Kidney (tissue), 14 donors: ENCODE data around the gene LRRC8E. TPM values are rescaled to one million over a fixed set of nuclear protein-coding genes. Genes with fewer than 3 reads are reported as not detected.
"Not testable (repeated sequence)": the region's sequence is repeated elsewhere in the genome, so short reads cannot be mapped to it uniquely, and the experiment has no call there.

Experiments
- DNase-seq, 5 donors: peaks; one replicate each; pipeline ENCODE4 v3.0.0-alpha.2; 2013 to 2020
- FAIRE-seq: peaks from 2 replicates; lab custom pipeline; 2012; peaks lifted over from hg19 to GRCh38; lab: Jason Lieb, UNC
- H3K27ac ChIP-seq, 2 donors: one replicate each; pipeline ENCODE4 v1.7.0; 2013; ENCODE audit warnings: low read depth in 2 of 2, low read length in 2 of 2, inconsistent platforms in 1 of 2
- H3K27me3 ChIP-seq: one replicate; pipeline ENCODE4 v1.7.1; 2013; ENCODE audit warnings: low read length, inconsistent platforms; ENCODE audit not compliant: control insufficient read depth, insufficient read depth
- H3K36me3 ChIP-seq, 3 donors: one replicate each; pipeline versions ENCODE4 v1.7.0 to v1.7.1; 2013; ENCODE audit warnings: low read length in 3 of 3, control low read depth in 1 of 3, inconsistent platforms in 1 of 3; ENCODE audit not compliant: insufficient read depth in 3 of 3, control insufficient read depth in 2 of 3
- H3K4me1 ChIP-seq, 3 donors: one replicate each; pipeline versions ENCODE4 v1.7.0 to v1.7.1; 2013; ENCODE audit warnings: low read length in 3 of 3, inconsistent platforms in 1 of 3, low read depth in 1 of 3; ENCODE audit not compliant: control insufficient read depth in 2 of 3, insufficient read depth in 2 of 3
- H3K4me3 ChIP-seq, 3 donors: one replicate each; pipeline versions ENCODE4 v1.7.0 to v1.8.1; 2013; ENCODE audit warnings: low read length in 3 of 3, control low read depth in 1 of 3, inconsistent platforms in 1 of 3
- H3K9ac ChIP-seq, 3 donors: one replicate each; pipeline versions ENCODE4 v1.7.0 to v1.7.1; 2013; ENCODE audit warnings: low read length in 3 of 3, control low read depth in 1 of 3, inconsistent platforms in 1 of 3
- H3K9me3 ChIP-seq, 3 donors: one replicate each; pipeline versions ENCODE4 v1.7.0 to v1.7.1; 2013; ENCODE audit warnings: low read length in 3 of 3, control low read depth in 1 of 3, inconsistent platforms in 1 of 3; ENCODE audit not compliant: control insufficient read depth in 2 of 3, insufficient read depth in 1 of 3
- intact Hi-C: fragments of 100-400 bp; cut with DNase I; formaldehyde crosslinking; loops from one replicate; pipeline ENCODE4 v1.11.1; 2022
- polyA plus RNA-seq: library from polyadenylated mRNA; stranded (reverse); fragments of 350-450 nt; fragmentation: Illumina TruSeq; extraction: RNeasy Lipid Tissue Mini Kit (QIAGEN cat#74804); gene quantifications from one replicate; pipeline ENCODE4 v1.2.3, GENCODE V29; 2014; ENCODE audit warnings: low read depth, low replicate concordance; ENCODE audit not compliant: insufficient read depth
- total RNA-seq: library from RNA; stranded (reverse); fragmentation: NEBNext Ultra II Directional; extraction: Animal tissue kit (Norgen Biotek cat#: 25700); gene quantifications from one replicate; pipeline ENCODE4 v1.2.1, GENCODE V29; 2021
- TF ChIP-seq, protein P1 (sequence below): IDR thresholded peaks from 3 replicates; pipeline ENCODE4 v1.5.1; 2012; ENCODE audit warnings: mild to moderate bottlenecking, moderate library complexity, borderline replicate concordance; ENCODE audit not compliant: insufficient read depth; ENCODE audit errors: extremely low read depth
- donor health status: control.
- donor health status: control.
- donor health status: control.
- donor health status: control.
- donor health status: control.
- donor health status: DM: yes; HTN: yes; CAD: no.
- donor health status: Normal renal cell carcinoma (clear cell type).

Gene LRRC8E
- total and polyA plus RNA-seq, 2 donors from 2014 or later = 2.2 to 9.1 TPM

DNA sequence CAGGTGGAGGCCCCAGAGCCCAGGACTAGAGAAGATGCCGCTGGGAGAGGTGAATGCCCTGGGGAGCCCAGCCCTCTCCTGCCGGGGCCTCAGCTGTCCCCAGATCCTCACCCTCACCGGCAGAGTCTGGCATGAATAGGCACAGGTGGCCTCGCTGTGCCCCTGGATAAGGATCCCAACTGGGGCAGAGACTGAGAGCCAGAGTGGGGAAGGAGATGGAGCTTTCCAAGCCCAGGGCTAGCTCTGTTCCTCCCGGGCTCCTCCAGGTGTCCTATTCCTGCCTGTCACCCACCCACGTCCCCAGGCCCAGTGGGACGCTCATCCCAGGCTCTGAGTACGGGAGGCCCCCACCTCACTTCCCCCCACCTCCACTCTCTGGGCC lies 30.6 kb upstream of the LRRC8E start:
- DNase-seq (no peak), FAIRE-seq (no peak)
- no peaks in the 10 kb centered on the region for H3K9me3 ChIP-seq
- peaks cover 0 to 3% (median 0%) of the 10 kb centered on the region in 3 donors for H3K4me1 ChIP-seq
- no peaks in the 10 kb centered on the region for H3K27me3 ChIP-seq
- H3K4me3 ChIP-seq = no peak overlapping the region
- TF ChIP-seq, protein P1, sequence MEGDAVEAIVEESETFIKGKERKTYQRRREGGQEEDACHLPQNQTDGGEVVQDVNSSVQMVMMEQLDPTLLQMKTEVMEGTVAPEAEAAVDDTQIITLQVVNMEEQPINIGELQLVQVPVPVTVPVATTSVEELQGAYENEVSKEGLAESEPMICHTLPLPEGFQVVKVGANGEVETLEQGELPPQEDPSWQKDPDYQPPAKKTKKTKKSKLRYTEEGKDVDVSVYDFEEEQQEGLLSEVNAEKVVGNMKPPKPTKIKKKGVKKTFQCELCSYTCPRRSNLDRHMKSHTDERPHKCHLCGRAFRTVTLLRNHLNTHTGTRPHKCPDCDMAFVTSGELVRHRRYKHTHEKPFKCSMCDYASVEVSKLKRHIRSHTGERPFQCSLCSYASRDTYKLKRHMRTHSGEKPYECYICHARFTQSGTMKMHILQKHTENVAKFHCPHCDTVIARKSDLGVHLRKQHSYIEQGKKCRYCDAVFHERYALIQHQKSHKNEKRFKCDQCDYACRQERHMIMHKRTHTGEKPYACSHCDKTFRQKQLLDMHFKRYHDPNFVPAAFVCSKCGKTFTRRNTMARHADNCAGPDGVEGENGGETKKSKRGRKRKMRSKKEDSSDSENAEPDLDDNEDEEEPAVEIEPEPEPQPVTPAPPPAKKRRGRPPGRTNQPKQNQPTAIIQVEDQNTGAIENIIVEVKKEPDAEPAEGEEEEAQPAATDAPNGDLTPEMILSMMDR = no peak
- no peak overlapping the region for H3K27ac ChIP-seq
- no peaks in the 10 kb centered on the region for H3K36me3 ChIP-seq
- H3K9ac ChIP-seq = no peak overlapping the region
- intact Hi-C loops = no loop called here

DNA sequence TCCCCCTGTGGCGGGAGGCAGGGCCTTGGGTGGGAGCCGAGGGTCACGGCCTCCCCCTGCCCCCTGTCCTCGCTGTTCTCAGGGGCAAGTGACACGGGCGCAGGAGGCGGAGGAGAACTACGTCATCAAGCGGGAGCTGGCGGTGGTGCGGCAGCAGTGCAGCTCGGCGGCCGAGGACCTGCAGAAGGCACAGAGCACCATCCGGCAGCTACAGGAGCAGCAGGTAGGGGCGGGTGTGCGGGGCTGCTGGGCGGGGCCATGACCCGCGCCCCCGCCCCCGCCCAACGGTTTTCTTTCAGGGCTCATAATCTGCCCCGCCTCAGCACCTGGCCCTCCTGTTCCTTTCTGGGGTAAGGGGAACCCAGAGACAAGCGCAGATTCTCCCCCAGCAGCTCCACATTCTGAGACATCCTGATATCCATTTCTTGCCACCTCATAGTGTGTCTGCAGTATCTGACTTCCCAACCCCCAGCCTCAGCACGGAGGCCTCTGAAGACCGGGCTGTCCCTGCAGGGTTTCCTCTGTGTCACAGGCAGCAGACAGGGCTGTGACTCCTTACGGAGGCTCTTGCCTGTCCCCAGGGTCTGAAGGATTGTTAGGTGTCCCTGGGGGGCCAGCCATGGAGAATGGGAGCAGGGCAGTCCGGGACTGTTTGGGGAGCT lies 30.1 kb upstream of the LRRC8E start:
- no peaks in the 10 kb centered on the region for H3K36me3 ChIP-seq
- peaks cover 0 to 3% (median 0%) of the 10 kb centered on the region in 3 donors for H3K4me1 ChIP-seq
- H3K4me3 ChIP-seq = no peak overlapping the region
- no peak overlapping the region for H3K9ac ChIP-seq
- intact Hi-C loops = no loop called here
- no peaks in the 10 kb centered on the region for H3K27me3 ChIP-seq
- FAIRE-seq (no peak), DNase-seq (peak in 4 of 5 donors; percentile 56 to 84 (median 66))
- H3K27ac ChIP-seq = no peak overlapping the region
- no peaks in the 10 kb centered on the region for H3K9me3 ChIP-seq
- TF ChIP-seq, protein P1 = no peak

DNA sequence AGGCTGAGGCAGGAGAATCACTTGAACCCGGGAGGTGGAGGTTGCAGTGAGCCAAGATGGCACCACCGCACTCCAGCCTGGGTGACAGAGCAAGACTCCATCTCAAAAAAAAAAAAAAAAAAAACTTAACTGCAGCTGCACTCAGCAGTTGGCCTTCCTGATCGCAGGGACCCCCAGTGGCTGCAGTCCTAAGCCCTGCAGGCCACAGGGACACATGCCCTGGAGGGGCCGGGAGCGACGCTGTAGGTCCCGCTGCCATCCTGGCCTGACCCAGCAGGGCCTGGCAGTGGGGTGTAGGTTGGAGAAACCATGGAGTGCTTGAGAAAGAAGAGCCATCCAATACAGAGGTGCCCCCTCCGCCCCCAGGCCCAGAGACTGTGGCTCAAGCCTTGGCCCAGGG lies 29.2 kb upstream of the LRRC8E start:
- H3K4me1 ChIP-seq, H3K27ac ChIP-seq, H3K4me3 ChIP-seq, H3K9me3 ChIP-seq, FAIRE-seq, H3K9ac ChIP-seq, H3K27me3 ChIP-seq, H3K36me3 ChIP-seq, intact Hi-C loops: not testable (repeated sequence)
- DNase-seq = peak in 1 of 5 donors; percentile 45

DNA sequence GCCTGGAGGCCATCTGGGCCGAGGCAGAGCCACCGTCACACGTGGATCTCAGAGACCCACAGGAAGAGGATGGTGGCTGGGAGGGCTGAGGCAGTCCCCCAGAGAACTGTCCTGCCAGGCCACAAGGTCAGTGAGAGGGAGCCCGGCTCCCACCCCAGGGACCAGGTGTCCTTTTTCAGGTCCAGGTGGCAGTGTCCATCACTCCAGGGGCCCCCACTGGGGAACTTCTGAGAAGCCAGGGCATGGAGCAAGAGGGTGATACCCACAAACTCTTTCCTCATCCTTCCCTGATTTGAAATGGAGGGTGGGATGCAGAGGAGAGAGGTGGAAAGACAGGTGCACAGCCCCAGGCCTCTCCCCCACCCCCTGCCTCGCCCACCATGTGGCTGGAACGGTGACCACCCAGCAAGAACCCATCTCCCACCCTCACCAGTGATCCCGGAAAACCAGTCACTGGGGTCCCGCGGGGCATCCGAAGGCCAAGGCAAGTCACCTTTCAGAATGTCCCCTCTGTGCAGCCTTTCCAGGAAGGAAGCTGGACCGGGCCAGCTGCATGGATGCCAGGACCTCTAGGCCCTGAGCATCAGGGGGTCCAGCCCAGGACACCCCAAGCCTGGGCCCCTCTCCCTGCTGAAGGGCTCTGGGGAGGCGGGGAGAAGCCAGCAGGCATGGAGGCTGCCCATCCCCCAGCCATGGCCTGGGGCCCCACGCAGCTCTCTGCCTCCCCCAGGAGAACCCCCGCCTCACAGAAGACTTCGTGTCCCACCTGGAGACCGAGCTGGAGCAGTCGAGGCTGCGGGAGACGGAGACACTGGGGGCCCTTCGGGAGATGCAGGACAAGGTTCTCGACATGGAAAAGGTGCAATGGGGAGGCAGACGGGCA lies 28.2 kb upstream of the LRRC8E start:
- FAIRE-seq (no peak), DNase-seq (peak in 1 of 5 donors; percentile 50)
- TF ChIP-seq, protein P1 = no peak
- Histone ChIP-seq H3K27ac (no peak overlapping the region), H3K9ac (no peak overlapping the region), H3K4me3 (no peak overlapping the region), H3K27me3 (no peaks in the 10 kb centered on the region), H3K4me1 (peaks cover 0 to 3% (median 0%) of the 10 kb centered on the region in 3 donors), H3K36me3 (no peaks in the 10 kb centered on the region), H3K9me3 (no peaks in the 10 kb centered on the region)
- intact Hi-C loops = no loop called here
